GM18520 (cell line): ENCODE data around the gene BACE1-AS.
"Not testable (repeated sequence)": the region's sequence is repeated elsewhere in the genome, so short reads cannot be mapped to it uniquely, and the experiment has no call there.

Experiments
- ATAC-seq: cut with Tn5 transposase; IDR thresholded peaks from one replicate; pipeline ENCODE4 v1.9.1; 2021; ENCODE audit not compliant: unreplicated experiment

The BACE1-AS gene

DNA sequence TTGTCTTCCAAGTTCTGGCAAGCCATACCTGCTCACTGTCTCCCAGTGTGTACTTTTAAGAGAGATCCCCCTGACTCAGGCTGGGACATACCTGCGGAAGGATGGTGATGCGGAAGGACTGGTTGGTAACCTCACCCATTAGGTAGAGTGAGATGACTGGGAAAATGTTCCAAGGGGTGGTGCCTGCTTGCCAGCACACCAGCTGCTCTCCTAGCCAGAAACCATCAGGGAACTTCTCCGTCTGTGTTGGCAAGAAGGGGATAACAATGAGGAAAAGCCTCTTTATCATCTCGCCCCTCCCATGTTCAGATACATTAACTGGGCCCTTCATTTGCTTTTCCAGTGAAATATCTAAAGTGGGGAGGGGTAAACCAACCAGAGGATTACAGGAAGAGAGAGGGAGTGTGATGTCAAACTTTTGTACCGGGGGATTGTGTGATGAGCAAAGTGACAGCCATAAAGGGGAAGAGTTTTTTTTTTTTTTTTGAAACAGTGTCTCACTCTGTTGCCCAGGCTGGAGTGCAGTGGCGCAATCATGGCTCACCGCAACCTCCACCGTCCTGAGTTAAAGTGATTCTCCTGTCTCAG lies at the start of gene BACE1-AS:
BACE1-AS (plus strand) TSS at position 538 of the 588 bp plus-strand sequence.
- no peak for ATAC-seq

DNA sequence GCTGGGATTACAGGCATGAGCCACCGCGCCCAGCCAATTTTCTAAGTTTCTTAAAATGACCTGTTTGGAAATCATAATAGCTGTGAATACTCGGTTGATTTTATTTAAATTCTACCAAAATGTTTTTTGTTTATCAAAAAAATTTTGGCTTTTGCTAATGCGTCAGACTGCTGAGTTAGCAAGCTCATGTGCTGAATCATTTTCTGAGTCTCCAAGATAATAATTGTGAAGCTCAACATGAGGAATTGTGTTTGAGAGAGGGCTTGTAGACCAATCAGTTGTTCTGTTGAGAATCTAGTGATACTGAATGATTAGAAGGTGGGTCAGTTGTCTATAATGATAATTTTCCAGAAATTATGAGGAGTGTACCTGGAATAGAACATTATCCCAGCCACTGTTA lies 42.8 kb upstream of the BACE1-AS start:
- no peak for ATAC-seq

DNA sequence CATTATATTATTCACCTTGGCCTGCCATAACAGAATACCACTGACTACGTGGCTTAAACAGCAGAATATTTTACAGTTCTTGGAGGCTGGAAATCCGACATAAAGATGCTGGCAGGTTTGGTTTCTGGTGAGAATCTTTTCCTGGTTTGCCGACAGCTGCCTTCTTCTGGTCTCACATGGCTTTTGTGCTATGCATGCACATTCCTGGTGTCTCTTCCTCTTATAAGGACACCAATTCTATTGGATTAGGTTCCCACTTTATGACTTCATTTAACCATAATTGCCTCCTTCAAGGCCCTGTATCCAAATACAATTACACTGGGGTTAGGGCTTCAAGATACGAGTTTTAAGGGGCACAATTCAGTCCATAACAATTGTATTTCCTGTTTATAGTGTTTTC lies 41.6 kb upstream of the BACE1-AS start:
- no peak for ATAC-seq

DNA sequence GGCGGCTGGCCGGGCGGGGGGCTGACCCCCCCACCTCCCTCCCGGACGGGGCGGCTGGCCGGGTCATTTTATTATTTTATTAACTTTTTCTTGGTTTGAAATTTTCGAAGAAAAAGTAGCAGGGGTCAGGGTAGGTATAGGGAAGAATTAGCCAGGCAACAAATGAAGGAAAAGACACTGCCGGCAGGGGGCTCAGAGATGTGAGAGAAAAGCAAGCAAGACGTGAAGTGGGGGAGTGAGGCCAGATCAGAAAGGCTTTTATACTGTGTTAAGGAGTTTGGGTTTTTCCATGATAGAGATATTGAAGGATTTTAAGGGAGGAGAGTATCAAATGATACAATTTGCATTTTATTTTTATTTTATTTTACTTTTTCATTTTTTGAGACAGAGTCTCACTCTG lies 39.6 kb upstream of the BACE1-AS start:
- ATAC-seq, result no peak

DNA sequence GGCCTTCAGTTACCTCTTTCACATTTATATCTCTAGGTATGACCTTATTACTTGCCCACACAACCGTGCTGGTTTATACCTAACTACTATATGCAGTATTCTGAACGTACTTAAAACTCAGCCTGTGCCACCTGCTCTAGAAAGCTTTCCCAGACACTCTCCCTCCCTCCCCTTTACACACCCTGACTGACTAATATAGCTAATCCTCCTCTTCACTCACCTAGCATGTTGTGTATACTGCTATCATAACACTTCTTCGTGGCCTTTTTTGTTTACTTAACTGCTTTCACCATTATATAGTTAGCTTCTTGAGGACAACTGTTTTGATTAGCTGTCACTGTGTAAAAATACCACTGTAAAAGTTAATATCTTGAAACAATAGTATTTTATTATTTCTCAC lies 35.2 kb upstream of the BACE1-AS start:
- no peak for ATAC-seq

DNA sequence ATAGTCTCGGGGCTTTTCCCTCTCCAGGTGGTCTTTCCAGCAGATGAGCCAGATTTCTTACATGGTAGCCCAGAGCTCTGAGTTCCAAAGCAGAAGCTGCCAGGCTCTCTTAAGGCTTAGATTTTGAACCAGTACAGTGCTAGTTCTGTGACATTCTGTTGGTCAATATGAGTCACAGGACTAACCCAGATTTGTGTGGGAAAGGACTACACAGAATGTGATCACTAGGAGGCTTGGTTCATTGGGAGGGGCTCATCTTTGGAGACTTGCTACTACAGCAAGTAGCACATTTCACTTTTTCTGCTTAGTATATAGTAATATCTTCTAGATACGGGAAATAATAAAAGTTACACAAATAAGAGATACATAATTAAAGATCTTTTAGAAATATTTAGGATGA lies 34.6 kb upstream of the BACE1-AS start:
- no peak for ATAC-seq

DNA sequence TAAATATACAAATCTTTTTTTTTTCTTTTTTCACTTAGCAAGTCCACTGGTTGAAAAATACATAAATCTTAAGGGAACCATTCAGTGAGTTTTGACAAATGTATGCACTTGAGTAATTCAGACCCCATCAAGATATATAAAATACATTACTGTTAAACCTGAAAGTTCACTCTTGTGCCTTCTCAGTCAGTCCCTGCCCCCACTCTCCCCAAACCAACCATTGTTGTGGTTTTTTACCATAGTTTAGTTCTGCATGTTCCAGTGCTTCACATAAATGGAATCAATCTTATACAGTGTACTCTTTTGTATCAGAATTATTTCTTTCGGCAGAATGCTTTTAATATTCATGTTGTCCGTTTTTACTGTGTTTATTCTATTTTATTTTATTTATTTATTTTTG lies 32.6 kb upstream of the BACE1-AS start:
- no peak for ATAC-seq

DNA sequence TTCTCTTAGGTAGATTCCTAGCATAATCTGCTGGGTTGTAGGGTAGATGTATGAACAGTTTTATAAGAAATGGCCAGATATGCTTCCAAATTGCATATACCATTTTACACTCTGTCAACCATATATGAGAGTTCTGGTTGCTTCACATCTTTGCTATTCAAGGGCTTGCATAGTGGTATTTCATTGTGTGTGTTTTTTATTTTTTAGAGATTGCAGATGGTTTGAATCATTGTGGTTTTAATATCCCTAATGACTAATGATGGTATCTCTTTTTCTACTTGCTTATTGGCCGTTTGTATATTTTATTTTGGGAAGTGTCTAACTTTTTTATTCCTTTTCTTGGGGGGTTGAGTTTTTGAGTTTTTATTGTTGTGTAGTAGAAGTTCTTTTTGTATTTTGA lies 31.7 kb upstream of the BACE1-AS start:
- ATAC-seq, result no peak

DNA sequence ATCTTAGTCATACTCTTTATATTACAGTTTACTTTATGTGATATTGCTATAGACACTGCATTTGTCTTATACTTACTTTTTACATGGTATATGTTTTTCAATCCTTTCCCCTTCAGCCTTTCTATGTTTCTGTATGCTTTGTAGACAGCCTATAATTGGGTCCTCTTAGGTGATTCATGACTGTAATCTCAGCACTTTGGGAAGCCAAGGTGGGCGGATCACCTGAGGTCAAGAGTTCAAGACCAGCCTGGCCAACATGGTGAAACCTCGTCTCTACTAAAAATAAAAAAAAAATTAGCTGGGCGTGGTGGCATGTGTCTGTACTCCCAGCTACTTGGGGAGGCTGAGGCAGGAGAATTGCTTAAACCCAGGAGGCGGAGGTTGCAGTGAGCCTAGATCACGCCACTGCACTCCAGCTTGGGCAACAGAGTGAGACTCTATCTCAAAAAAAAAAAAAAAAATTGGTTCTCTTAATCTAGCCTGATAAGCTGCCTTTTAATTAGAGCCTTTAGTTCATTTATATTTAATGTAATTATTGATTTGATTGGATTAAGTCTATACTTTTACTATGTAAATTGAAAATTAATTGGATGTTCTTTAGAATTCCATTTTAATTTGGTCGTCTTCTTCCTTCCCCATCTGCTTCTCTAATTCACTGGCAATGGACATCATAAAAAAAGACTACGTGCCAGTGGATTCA lies 26.4 kb upstream of the BACE1-AS start:
- ATAC-seq, result not testable (repeated sequence)

DNA sequence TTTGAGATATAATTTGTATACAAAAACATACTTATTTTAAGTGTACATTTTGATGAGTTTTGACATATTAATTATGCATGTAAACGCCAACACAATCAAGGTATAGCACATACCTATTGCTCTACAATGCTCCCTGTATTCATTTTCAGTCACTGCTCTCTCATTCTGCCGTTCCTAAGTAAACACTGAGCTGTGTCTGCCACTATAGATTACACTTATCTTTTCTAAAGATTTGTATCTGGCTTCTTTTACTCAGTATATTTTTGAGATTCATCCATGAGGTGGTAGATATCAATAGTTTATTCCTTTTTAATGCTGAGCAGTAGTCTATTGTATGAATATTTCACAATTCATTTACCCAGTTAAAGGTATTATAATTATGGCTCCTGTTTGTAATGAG lies 25.4 kb upstream of the BACE1-AS start:
- ATAC-seq, result no peak

DNA sequence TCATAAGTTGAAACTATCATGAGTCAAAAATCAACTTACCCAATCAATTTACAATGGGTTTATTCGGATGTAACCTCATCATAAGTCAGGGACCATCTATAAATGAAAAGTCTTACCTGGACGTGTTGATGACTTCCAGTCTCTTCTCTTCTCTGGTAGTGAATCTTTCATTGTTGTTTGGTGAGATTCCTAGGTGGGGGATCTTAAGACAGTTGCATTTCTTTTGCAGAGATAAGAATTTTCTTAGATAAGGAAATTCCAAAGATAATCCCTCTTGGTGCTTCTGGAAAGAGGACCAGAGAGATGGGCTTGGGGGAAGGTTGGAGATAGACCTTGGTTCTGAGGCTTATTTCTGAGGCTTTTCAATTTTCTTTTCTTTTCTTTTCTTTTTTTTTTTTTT lies 21.3 kb upstream of the BACE1-AS start:
- ATAC-seq, result no peak

DNA sequence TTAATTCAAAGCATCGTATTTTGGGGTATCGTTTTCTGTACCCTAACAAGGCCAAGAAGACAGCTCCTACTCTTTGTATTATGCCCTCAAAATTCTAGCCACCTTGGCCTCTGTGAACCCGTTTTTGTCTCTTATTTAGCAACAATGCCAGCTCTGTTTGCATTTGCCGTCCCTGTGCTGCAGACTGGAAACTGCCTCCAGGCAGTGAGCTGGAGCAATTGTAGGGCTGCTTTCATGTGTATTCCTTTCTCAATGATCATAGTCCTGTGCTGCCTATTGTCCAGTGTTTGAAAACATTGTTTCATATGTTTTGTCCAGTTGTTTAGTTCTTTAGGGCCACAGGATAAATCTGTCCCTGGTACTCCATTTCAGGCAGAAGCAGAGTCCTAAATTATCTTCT lies 19.9 kb upstream of the BACE1-AS start:
- ATAC-seq, result no peak

DNA sequence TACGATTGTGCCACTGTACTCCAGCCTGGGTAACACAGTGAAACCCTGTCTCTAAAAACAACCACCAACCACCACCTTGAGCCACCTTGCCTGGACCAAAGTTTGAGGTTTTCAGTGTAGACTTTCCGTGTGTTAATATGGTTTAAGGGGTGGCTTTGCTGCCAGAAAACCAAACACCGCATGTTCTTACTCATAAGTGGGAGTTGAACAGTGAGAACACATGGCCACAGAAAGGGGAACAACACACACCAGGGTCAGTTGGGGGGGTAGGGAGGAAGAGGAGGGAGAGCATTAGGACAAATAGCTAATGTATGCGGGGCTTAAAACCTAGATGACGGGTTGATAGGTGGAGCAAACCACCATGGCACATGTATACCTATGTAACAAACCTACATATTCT lies 19.0 kb upstream of the BACE1-AS start:
- ATAC-seq, result not testable (repeated sequence)

DNA sequence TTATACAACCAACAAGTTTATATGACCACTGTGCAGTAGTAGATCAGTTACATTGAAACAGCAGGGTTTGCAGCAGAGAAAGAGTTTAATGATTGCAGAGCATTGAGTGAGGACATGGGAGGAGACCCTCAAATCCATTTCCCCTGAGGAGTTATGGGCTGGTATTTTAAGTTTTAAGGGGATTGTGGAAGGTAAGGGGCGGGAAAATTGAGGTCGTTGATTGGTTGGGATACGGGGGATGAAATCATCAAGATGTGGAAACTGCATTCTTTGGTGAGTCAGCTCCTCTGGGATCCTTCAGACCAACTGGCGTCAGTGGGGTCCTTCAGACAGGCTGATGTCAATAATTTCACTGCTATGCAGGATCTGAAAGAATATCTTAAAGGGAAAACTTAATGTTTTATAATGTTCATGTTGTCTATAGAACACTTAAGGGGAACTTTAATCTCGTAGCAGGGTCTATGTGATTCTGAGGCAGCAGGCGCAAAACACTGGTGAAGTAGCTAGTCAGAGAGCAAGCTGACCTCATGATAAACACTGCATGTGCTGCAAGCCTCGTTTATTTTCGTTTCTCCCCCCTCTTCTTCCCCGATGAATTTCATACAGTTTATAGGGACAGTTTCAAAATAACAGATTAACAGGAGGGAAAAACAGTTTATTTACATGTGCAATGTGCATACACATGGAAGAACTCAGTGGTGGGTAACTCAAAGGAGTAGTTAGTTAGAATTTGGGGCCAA lies 17.4 kb upstream of the BACE1-AS start:
- ATAC-seq, result no peak

DNA sequence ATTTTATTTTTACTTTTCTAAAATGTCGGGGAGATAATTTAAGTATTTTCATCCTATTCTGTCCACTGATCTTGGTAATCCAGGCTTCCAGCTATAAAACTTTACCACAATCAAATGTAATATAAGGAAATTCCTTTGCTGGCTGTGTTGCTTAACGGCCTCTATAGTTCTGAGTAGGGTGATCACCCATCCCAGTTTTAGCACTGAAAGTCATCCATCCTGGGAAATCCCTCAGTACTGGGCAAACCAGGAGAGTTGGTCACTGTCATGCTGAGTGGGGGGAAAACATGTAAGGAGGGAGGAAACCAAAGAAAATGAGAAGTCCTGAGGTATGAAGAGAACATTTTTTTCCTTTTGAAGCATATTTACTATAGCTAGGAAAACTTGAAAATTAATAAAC lies 12.8 kb upstream of the BACE1-AS start:
- ATAC-seq, result no peak

DNA sequence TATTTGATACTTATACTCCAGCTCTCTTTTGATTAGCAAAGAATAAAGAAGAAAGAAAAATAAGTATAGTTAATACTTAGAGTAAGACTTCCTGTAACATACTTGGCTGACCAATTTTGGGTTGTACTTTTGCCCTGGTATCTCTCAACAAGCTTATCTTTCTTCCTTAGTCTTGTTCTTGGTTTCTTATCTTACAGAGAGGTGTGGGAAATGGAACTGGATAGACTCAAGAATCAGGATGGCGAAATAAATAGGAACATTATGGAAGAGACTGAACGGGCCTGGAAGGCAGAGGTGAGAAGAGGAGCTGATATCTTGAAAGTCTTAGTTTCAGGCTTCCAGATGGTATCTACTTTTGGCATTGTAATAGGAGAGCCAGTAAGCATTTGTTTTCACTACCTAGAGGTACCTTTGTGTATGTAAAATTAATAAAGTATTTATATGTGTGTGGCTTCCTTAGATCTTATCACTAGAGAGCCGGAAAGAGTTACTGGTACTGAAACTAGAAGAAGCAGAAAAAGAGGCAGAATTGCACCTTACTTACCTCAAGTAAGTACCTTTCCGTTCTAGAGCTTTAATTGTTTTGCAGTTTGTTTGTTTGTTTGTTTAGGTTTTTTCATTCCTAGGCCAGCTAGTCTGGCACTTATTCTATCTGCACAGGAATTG lies 11.3 kb upstream of the BACE1-AS start:
- ATAC-seq, result no peak

DNA sequence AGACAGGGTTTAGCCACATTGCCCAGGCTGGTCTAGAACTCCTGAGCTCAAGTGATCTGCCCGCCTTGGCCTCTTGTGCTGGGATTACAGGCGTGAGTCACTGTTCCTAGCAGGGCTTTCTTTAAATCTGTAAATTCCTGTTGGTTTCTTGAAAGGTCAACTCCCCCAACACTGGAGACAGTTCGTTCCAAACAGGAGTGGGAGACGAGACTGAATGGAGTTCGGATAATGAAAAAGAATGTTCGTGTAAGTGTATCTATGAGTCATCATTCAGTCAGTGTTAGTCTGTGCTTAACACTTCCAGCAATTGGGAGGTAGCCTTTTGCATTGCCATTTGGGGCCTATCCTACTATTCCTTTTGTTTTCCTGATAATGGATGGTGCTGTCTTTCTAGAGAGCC lies 10.0 kb upstream of the BACE1-AS start:
- ATAC-seq, result no peak

DNA sequence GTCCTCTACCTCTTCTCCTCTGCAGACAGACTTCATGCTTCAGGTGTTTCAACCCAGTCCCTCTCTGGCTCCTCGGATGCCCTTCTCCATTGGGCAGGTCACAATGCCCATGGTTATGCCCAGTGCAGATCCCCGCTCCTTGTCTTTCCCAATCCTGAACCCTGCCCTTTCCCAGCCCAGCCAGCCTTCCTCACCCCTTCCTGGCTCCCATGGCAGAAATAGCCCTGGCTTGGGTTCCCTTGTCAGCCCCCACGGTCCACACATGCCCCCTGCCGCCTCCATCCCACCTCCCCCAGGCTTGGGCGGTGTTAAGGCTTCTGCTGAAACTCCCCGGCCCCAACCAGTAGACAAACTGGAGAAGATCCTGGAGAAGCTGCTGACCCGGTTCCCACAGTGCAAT lies 9.3 kb upstream of the BACE1-AS start:
- ATAC-seq, result no peak

DNA sequence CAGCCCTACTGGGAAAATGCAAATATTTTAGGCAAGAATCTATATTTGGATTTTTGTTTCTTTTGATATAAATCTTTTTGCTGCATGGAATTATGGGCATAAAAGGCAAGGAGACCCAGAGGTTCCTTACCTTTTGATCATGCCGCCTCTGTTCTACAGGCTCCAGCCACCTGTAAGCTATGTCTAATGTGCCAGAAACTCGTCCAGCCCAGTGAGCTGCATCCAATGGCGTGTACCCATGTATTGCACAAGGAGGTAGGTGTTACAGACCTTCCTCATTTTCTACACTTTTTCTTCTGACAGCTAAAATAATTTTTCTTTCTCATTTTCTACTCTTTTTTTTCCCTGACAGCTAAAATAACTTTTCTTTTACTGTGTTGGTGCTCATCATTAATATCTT lies 8.2 kb upstream of the BACE1-AS start:
- no peak for ATAC-seq

DNA sequence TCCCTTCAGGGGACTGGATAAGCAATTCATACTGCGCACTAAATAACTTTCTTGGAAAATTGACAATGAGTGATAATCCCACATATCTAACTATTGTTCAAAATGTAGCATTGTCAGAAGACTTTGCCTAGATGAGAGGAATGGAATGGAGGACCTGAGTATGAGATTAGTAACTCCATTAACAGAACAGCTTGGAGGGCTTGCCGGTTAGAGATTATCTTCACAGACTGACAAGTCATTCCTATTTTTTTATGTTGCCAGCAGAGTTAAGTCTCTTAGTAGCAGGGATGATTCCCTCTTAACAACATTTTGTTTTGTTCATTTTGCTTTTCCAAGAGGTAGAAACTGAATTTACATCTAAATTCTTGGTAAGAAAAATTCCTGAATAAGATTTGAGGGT lies 7.1 kb upstream of the BACE1-AS start:
- no peak for ATAC-seq

DNA sequence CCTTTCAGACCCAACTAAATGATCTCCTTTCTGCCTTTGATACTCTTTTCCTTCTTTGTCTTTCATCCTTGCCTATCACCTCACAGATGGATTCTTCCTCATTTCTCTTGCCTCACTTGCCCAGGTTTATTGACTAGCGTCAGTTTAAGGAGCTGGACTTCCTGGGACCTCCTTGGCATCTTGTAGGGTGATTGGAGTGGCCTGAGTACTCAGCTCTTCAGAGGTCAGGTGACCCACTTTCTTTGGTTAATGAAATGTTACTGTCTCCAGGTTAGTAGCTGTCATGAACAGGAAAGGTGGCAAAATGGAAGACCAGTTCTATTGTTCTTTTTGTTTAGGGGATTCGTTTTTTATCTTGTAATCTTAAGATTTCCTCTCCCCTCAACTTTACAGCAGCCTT lies 4.6 kb upstream of the BACE1-AS start:
- no peak for ATAC-seq

DNA sequence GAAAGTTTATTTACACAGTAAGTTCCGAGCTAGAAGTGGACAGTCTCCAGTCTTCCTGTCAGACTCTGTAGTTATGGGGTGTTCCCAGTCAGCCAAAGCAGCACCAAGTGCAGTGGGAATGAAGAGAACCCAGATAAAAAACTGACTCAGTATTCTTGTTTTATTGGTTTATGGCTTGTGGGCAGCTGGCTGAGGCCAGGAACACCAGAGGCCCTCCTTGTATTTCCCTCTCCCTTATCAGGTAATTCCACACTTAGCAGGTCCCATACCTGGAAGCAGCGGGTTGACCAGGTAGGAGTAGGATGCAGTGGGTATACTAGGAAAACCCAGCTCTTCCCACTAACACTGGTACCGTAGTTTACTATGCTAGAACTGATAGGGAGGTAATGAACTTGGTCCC lies 3.5 kb upstream of the BACE1-AS start:
- no peak for ATAC-seq
